Fibroblast of lung (primary cell): ENCODE data around the gene AMMECR1. TPM values are rescaled to one million over a fixed set of nuclear protein-coding genes. Genes with fewer than 3 reads are reported as not detected.

ENCODE experiments used
- DNase-seq, 2 donors: peaks; one replicate each; pipeline versions ENCODE4 v3.0.0 to v3.0.0-alpha.2; 2010; ENCODE audit warnings: low read depth in 2 of 2
- H2AFZ ChIP-seq: 2 replicates; pipeline ENCODE4 v1.5.1; 2012; ENCODE audit warnings: low read length, control low read depth, inconsistent platforms
- H3K27ac ChIP-seq: 2 replicates; pipeline ENCODE4 v1.5.1; 2011; ENCODE audit warnings: low read length, control low read depth; ENCODE audit not compliant: insufficient read depth
- H3K27me3 ChIP-seq: 2 replicates; pipeline ENCODE4 v1.5.1; 2011; ENCODE audit warnings: mild to moderate bottlenecking, low read length; ENCODE audit not compliant: control insufficient read depth, insufficient read depth
- H3K36me3 ChIP-seq: 2 replicates; pipeline ENCODE4 v1.5.1; 2011; ENCODE audit warnings: low read length; ENCODE audit not compliant: control insufficient read depth, insufficient read depth
- H3K4me1 ChIP-seq: 2 replicates; pipeline ENCODE4 v1.5.1; 2011; ENCODE audit warnings: low read length; ENCODE audit not compliant: control insufficient read depth, insufficient read depth; ENCODE audit errors: extremely low read depth
- H3K4me2 ChIP-seq: 2 replicates; pipeline ENCODE4 v1.5.1; 2011; ENCODE audit warnings: low read length, control low read depth; ENCODE audit not compliant: insufficient read depth; ENCODE audit errors: extremely low read depth
- H3K4me3 ChIP-seq, 4 experiments: fragments of 200-600 bp in 1 of 4; sonication (generic) in 1 of 4; replicated peaks in 1 of 4; 2 replicates each; pipeline ENCODE4 v1.5.1; 2011 to 2016; ENCODE audit warnings: low read length in 4 of 4, low read depth in 3 of 4, mild to moderate bottlenecking in 3 of 4, control low read depth in 2 of 4, inconsistent platforms in 1 of 4, mixed read lengths in 1 of 4; ENCODE audit not compliant: insufficient read depth in 1 of 4; ENCODE audit errors: control extremely low read depth in 1 of 4
- H3K79me2 ChIP-seq: 2 replicates; pipeline ENCODE4 v1.5.1; 2012; ENCODE audit warnings: mild to moderate bottlenecking, low read length, inconsistent platforms; ENCODE audit not compliant: control insufficient read depth, insufficient read depth
- H3K9ac ChIP-seq: 2 replicates; pipeline ENCODE4 v1.5.1; 2011; ENCODE audit warnings: mild to moderate bottlenecking, low read length, control low read depth; ENCODE audit not compliant: insufficient read depth
- H3K9me3 ChIP-seq: 2 replicates; pipeline ENCODE4 v1.5.1; 2012; ENCODE audit warnings: low read depth, low read length; ENCODE audit not compliant: control insufficient read depth, insufficient read depth
- H4K20me1 ChIP-seq: 2 replicates; pipeline ENCODE4 v1.5.1; 2011; ENCODE audit warnings: low read length; ENCODE audit not compliant: control insufficient read depth, insufficient read depth; ENCODE audit errors: extremely low read depth
- CTCF ChIP-seq, 2 donors: IDR thresholded peaks in 1 of 2; conservative IDR thresholded peaks in 1 of 2; 1 replicate in 1 of 2; 2 replicates in 1 of 2; pipeline ENCODE4 v1.5.1; 2011 to 2012; ENCODE audit warnings: low read length in 2 of 2, control low read depth in 1 of 2, inconsistent platforms in 1 of 2, low read depth in 1 of 2, mild to moderate bottlenecking in 1 of 2
- EZH2 ChIP-seq: IDR thresholded peaks from 2 replicates; pipeline ENCODE4 v1.5.1; 2012; ENCODE audit warnings: low read length, control low read depth, mild to moderate bottlenecking; ENCODE audit errors: missing control alignments
- polyA plus RNA-seq, 2 donors: library from polyadenylated mRNA; depleted of rRNA in 1 of 2; stranded (reverse) in 1 of 2; unstranded in 1 of 2; fragments of >200 nt; gene quantifications; 2 replicates each; pipeline ENCODE4 v1.2.1, GENCODE V29; 2011 to 2012; ENCODE audit warnings: missing spikeins in 1 of 2
- total RNA-seq: library from RNA; depleted of rRNA; stranded (reverse); fragments of >200 nt; gene quantifications from 2 replicates; pipeline ENCODE4 v1.2.1, GENCODE V29; 2014

The AMMECR1 gene
- total and polyA plus RNA-seq, 2 donors (not counting 1 experiment from before 2014, with no cell fraction given), result 7.6 to 9.2 TPM

GRCh38 chrX:110175146-110175545 is 142.7 kb downstream of the AMMECR1 start:
- H4K20me1 ChIP-seq, result no peaks in the 10 kb centered on the region
- TF ChIP-seq CTCF (conservative IDR thresholded peaks at IDR 0.05 in 1 of 2, IDR thresholded peaks at IDR 0.05 in 1 of 2; ENCODE audit: low read depth in 1 of 2, low read length in 2 of 2) (no peak), EZH2 (no peak)
- H3K27me3 ChIP-seq, result no peaks in the 10 kb centered on the region
- H3K79me2 ChIP-seq, result no peaks in the 10 kb centered on the region
- no peak overlapping the region for H3K9ac ChIP-seq
- H3K4me1 ChIP-seq, result peaks cover 6% of the 10 kb centered on the region
- H3K9me3 ChIP-seq, result no peaks in the 10 kb centered on the region
- no peak overlapping the region for H3K4me3 ChIP-seq
- H2AFZ ChIP-seq, result no peak overlapping the region
- H3K27ac ChIP-seq, result no peak overlapping the region
- H3K36me3 ChIP-seq, result no peaks in the 10 kb centered on the region
- no peak for DNase-seq
- no peak overlapping the region for H3K4me2 ChIP-seq

GRCh38 chrX:110173192-110174175 is 144.4 kb downstream of the AMMECR1 start:
- TF ChIP-seq CTCF (conservative IDR thresholded peaks at IDR 0.05 in 1 of 2, IDR thresholded peaks at IDR 0.05 in 1 of 2; ENCODE audit: low read depth in 1 of 2, low read length in 2 of 2) (no peak), EZH2 (no peak)
- H3K4me1 ChIP-seq, result peaks cover 3% of the 10 kb centered on the region
- H3K79me2 ChIP-seq, result no peaks in the 10 kb centered on the region
- H4K20me1 ChIP-seq, result no peaks in the 10 kb centered on the region
- no peaks in the 10 kb centered on the region for H3K27me3 ChIP-seq
- H3K9me3 ChIP-seq, result no peaks in the 10 kb centered on the region
- no peak overlapping the region for H3K4me2 ChIP-seq
- H3K36me3 ChIP-seq, result no peaks in the 10 kb centered on the region
- peak; percentile 18 for DNase-seq
- H2AFZ ChIP-seq, result no peak overlapping the region
- H3K27ac ChIP-seq, result no peak overlapping the region
- H3K9ac ChIP-seq, result no peak overlapping the region
- H3K4me3 ChIP-seq, result no peak overlapping the region

- TF ChIP-seq EZH2 (no peak), CTCF (conservative IDR thresholded peaks at IDR 0.05 in 1 of 2, IDR thresholded peaks at IDR 0.05 in 1 of 2; ENCODE audit: low read depth in 1 of 2, low read length in 2 of 2) (no peak)
- no peak overlapping the region for H3K4me2 ChIP-seq
- H3K36me3 ChIP-seq, result no peaks in the 10 kb centered on the region
- DNase-seq, result no peak
- H3K79me2 ChIP-seq, result no peaks in the 10 kb centered on the region
- no peak overlapping the region for H3K4me3 ChIP-seq
- no peak overlapping the region for H2AFZ ChIP-seq
- H3K9ac ChIP-seq, result no peak overlapping the region
- H3K27ac ChIP-seq, result no peak overlapping the region
- H3K9me3 ChIP-seq, result no peaks in the 10 kb centered on the region
- no peaks in the 10 kb centered on the region for H4K20me1 ChIP-seq
- H3K4me1 ChIP-seq, result peaks cover 3% of the 10 kb centered on the region
- no peaks in the 10 kb centered on the region for H3K27me3 ChIP-seq
These were observed 145.7 kb downstream of the AMMECR1 start for GRCh38 chrX:110172215-110172614.
